ENCODE measurements around the gene ATXN1. TPM values are rescaled to one million over a fixed set of nuclear protein-coding genes. Genes with fewer than 3 reads are reported as not detected.

The ATXN1 gene
- polyA plus RNA-seq, 1 of the 3 experiments (the other 2 are of a cell fraction) = 7.9 TPM

GRCh38 chr6:16684896-16685554 lies 76.2 kb downstream of the ATXN1 start:
- Histone ChIP-seq H3K4me1 (ENCODE audit: control insufficient read depth in 1 of 2, insufficient read depth in 2 of 2, low read depth in 1 of 2, low read length in 1 of 2) (peaks cover 3 to 30% of the 10 kb centered on the region in 2 experiments; a peak in 3 of 4 replicates), H3K9me2 (no peaks in the 10 kb centered on the region), H3K27ac (ENCODE audit: low read depth in 2 of 2, low read length in 1 of 2) (no peak overlapping the region), H3K36me3 (replicated peaks in 1 of 2; ENCODE audit: control insufficient read depth in 1 of 2, insufficient read depth in 2 of 2, low read length in 1 of 2) (peaks cover 0 to 4% of the 10 kb centered on the region in 2 experiments), H4K20me1 (ENCODE audit: insufficient read depth) (peaks cover 8% of the 10 kb centered on the region), H3K27me3 (ENCODE audit: insufficient read depth) (no peaks in the 10 kb centered on the region), H3K4me2 (no peak overlapping the region), H3K9ac (no peak overlapping the region), H2AFZ (ENCODE audit: low read depth) (no peak overlapping the region), H3K9me3 (no peaks in the 10 kb centered on the region), H3K4me3 (ENCODE audit: low read depth in 2 of 2, low read length in 1 of 2) (no peak overlapping the region), H3F3A (replicated peaks; ENCODE audit: insufficient read depth) (peaks cover 32% of the 10 kb centered on the region), H3K79me2 (ENCODE audit: insufficient read depth) (peaks cover 59% of the 10 kb centered on the region)
- POLR2A ChIA-PET = no interaction called here
- WGBS (ENCODE audit: low lambda C conversion rate) = 83% methylated on average over 7 of the region's 7 CpGs
- CTCF ChIA-PET = no interaction called here
- DNase-seq = no peak
- no peak for TF ChIP-seq FOSL2 (IDR thresholded peaks at IDR 0.05; ENCODE audit: borderline replicate concordance, low read depth)
- TF ChIP-seq, protein P1, sequence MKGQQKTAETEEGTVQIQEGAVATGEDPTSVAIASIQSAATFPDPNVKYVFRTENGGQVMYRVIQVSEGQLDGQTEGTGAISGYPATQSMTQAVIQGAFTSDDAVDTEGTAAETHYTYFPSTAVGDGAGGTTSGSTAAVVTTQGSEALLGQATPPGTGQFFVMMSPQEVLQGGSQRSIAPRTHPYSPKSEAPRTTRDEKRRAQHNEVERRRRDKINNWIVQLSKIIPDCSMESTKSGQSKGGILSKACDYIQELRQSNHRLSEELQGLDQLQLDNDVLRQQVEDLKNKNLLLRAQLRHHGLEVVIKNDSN (IDR thresholded peaks at IDR 0.05; ENCODE audit: borderline replicate concordance, low read depth) = no peak
- no peak for TF ChIP-seq NRF1 (IDR thresholded peaks at IDR 0.05; ENCODE audit: low read depth, low read length)

DNA sequence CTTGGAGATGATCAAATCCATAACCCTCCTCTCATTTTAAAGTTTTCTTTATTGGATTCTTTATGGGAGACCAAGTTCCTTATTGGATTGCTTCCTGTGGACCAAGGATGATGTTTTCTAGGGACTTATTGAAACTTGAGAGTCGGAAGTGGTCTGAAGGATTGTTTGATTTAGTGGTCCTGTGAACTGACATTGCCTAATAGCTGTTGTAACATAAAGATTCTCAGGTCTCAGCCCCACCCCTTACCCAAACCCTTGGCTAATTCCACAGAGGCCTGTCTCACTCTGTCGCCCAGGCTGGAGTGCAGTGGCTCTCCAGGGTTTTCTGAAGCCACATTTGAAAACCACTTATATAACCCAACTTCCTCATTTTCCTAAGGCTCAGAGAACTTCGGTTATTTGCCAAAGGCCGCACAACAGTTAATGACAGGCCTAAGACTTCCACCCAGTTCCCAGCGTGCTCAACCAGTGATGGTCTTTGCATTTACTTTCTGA lies 77.0 kb downstream of the ATXN1 start:
- Histone ChIP-seq H3K9ac (no peak overlapping the region), H3K4me2 (peak overlapping the region; percentile 35; the same call in 1 of the 2 replicates), H3K4me3 (ENCODE audit: low read depth in 2 of 2, low read length in 1 of 2) (no peak overlapping the region), H3F3A (replicated peaks; ENCODE audit: insufficient read depth) (peaks cover 25% of the 10 kb centered on the region), H3K27me3 (ENCODE audit: insufficient read depth) (no peaks in the 10 kb centered on the region), H3K9me3 (no peaks in the 10 kb centered on the region), H4K20me1 (ENCODE audit: insufficient read depth) (peaks cover 8% of the 10 kb centered on the region), H3K79me2 (ENCODE audit: insufficient read depth) (peaks cover 57% of the 10 kb centered on the region), H3K36me3 (replicated peaks in 1 of 2; ENCODE audit: control insufficient read depth in 1 of 2, insufficient read depth in 2 of 2, low read length in 1 of 2) (peaks cover 0 to 4% of the 10 kb centered on the region in 2 experiments), H3K9me2 (no peaks in the 10 kb centered on the region), H2AFZ (ENCODE audit: low read depth) (no peak overlapping the region), H3K4me1 (ENCODE audit: control insufficient read depth in 1 of 2, insufficient read depth in 2 of 2, low read depth in 1 of 2, low read length in 1 of 2) (peaks cover 3 to 30% of the 10 kb centered on the region in 2 experiments; a peak in 3 of 4 replicates), H3K27ac (ENCODE audit: low read depth in 2 of 2, low read length in 1 of 2) (peak overlapping the region in 1 of 2 experiments; percentile 54; a peak in 2 of 4 replicates)
- POLR2A ChIA-PET = no interaction called here
- CTCF ChIA-PET = no interaction called here
- DNase-seq = no peak
- WGBS (ENCODE audit: low lambda C conversion rate) = 66% methylated on average over 5 of the region's 5 CpGs
- TF ChIP-seq, protein P2, sequence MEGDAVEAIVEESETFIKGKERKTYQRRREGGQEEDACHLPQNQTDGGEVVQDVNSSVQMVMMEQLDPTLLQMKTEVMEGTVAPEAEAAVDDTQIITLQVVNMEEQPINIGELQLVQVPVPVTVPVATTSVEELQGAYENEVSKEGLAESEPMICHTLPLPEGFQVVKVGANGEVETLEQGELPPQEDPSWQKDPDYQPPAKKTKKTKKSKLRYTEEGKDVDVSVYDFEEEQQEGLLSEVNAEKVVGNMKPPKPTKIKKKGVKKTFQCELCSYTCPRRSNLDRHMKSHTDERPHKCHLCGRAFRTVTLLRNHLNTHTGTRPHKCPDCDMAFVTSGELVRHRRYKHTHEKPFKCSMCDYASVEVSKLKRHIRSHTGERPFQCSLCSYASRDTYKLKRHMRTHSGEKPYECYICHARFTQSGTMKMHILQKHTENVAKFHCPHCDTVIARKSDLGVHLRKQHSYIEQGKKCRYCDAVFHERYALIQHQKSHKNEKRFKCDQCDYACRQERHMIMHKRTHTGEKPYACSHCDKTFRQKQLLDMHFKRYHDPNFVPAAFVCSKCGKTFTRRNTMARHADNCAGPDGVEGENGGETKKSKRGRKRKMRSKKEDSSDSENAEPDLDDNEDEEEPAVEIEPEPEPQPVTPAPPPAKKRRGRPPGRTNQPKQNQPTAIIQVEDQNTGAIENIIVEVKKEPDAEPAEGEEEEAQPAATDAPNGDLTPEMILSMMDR (IDR thresholded peaks at IDR 0.05) = no peak
- TF ChIP-seq, protein P3, sequence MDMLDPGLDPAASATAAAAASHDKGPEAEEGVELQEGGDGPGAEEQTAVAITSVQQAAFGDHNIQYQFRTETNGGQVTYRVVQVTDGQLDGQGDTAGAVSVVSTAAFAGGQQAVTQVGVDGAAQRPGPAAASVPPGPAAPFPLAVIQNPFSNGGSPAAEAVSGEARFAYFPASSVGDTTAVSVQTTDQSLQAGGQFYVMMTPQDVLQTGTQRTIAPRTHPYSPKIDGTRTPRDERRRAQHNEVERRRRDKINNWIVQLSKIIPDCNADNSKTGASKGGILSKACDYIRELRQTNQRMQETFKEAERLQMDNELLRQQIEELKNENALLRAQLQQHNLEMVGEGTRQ (IDR thresholded peaks at IDR 0.05; ENCODE audit: borderline replicate concordance, low read depth, low read length) = no peak
- TF ChIP-seq MEF2A (IDR thresholded peaks at IDR 0.05; ENCODE audit: borderline replicate concordance, low read depth) (no peak), MXI1 (IDR thresholded peaks at IDR 0.05; ENCODE audit: low read depth, low read length) (no peak), EP300 (IDR thresholded peaks at IDR 0.05; ENCODE audit: borderline replicate concordance in 1 of 2, low read depth in 1 of 2, low read length in 1 of 2) (no peak), FOXJ3 (CRISPR knock-in tag; IDR thresholded peaks at IDR 0.05) (no peak), ELF1 (IDR thresholded peaks at IDR 0.05) (no peak), RFX5 (IDR thresholded peaks at IDR 0.05; ENCODE audit: low read length) (no peak), RAD21 (IDR thresholded peaks at IDR 0.05; ENCODE audit: low read length) (no peak), JUND (IDR thresholded peaks at IDR 0.05) (no peak), EZH2phosphoT487 (IDR thresholded peaks at IDR 0.05; ENCODE audit: borderline replicate concordance, low read depth) (no peak)
- TF ChIP-seq, protein P4, sequence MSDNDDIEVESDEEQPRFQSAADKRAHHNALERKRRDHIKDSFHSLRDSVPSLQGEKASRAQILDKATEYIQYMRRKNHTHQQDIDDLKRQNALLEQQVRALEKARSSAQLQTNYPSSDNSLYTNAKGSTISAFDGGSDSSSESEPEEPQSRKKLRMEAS (IDR thresholded peaks at IDR 0.05; ENCODE audit: low read depth) = no peak
- TF ChIP-seq, protein P5, sequence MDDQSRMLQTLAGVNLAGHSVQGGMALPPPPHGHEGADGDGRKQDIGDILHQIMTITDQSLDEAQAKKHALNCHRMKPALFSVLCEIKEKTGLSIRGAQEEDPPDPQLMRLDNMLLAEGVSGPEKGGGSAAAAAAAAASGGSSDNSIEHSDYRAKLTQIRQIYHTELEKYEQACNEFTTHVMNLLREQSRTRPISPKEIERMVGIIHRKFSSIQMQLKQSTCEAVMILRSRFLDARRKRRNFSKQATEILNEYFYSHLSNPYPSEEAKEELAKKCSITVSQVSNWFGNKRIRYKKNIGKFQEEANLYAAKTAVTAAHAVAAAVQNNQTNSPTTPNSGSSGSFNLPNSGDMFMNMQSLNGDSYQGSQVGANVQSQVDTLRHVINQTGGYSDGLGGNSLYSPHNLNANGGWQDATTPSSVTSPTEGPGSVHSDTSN (IDR thresholded peaks at IDR 0.05) = no peak
- TF ChIP-seq, protein P6, sequence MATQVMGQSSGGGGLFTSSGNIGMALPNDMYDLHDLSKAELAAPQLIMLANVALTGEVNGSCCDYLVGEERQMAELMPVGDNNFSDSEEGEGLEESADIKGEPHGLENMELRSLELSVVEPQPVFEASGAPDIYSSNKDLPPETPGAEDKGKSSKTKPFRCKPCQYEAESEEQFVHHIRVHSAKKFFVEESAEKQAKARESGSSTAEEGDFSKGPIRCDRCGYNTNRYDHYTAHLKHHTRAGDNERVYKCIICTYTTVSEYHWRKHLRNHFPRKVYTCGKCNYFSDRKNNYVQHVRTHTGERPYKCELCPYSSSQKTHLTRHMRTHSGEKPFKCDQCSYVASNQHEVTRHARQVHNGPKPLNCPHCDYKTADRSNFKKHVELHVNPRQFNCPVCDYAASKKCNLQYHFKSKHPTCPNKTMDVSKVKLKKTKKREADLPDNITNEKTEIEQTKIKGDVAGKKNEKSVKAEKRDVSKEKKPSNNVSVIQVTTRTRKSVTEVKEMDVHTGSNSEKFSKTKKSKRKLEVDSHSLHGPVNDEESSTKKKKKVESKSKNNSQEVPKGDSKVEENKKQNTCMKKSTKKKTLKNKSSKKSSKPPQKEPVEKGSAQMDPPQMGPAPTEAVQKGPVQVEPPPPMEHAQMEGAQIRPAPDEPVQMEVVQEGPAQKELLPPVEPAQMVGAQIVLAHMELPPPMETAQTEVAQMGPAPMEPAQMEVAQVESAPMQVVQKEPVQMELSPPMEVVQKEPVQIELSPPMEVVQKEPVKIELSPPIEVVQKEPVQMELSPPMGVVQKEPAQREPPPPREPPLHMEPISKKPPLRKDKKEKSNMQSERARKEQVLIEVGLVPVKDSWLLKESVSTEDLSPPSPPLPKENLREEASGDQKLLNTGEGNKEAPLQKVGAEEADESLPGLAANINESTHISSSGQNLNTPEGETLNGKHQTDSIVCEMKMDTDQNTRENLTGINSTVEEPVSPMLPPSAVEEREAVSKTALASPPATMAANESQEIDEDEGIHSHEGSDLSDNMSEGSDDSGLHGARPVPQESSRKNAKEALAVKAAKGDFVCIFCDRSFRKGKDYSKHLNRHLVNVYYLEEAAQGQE (IDR thresholded peaks at IDR 0.05; ENCODE audit: low read depth, low read length) = no peak

All from SK-N-SH (cell line).